B cell (primary cell): Measurements from ENCODE around the gene DHX38. TPM values are rescaled to one million over a fixed set of nuclear protein-coding genes. Genes with fewer than 3 reads are reported as not detected.

Experiments
- ATAC-seq: fragments of 200-7000 bp; cut with Tn5 transposase; one replicate; pipeline ENCODE4 v1.10.0; 2021; ENCODE audit warnings: low read depth, mild to moderate bottlenecking, moderate number of reproducible peaks, moderate library complexity
- CTCF ChIA-PET: fragments of 350-600 bp; sonication (Branson Sonifier 250); formaldehyde crosslinking; loops from one replicate; lab custom pipeline; 2021; ENCODE audit warnings: antibody characterized with exemption, inconsistent platforms; lab: Charles Lee
- POLR2A ChIA-PET: fragments of 350-600 bp; sonication (Branson Sonifier 250); formaldehyde crosslinking; loops from one replicate; lab custom pipeline; 2021; ENCODE audit warnings: antibody characterized with exemption; lab: Charles Lee
- DNase-seq: peaks from one replicate; pipeline ENCODE4 v3.0.0; 2013
- H2AFZ ChIP-seq: 2 replicates; pipeline ENCODE4 v1.6.1; 2012; ENCODE audit warnings: mild to moderate bottlenecking, low read depth, low read length; ENCODE audit not compliant: insufficient read depth, poor library complexity, severe bottlenecking
- H3K27ac ChIP-seq, 2 donors: 1 replicate in 1 of 2; 2 replicates in 1 of 2; pipeline ENCODE4 v1.5.1; 2012 to 2013; ENCODE audit warnings: low read length in 2 of 2, mild to moderate bottlenecking in 2 of 2, moderate library complexity in 1 of 2
- H3K27me3 ChIP-seq, 4 experiments: fragments of 200-600 bp in 1 of 4; sonication (generic) in 1 of 4; replicated peaks in 1 of 4; 1 replicate in 2 of 4; 2 replicates in 2 of 4; pipeline versions ENCODE4 v1.6.1 to v1.7.0; 2013 to 2016; ENCODE audit warnings: low read length in 3 of 4, mild to moderate bottlenecking in 2 of 4, mixed read lengths in 1 of 4, moderate library complexity in 1 of 4; ENCODE audit not compliant: insufficient read depth in 4 of 4, control insufficient read depth in 3 of 4; ENCODE audit errors: control extremely low read depth in 1 of 4
- H3K36me3 ChIP-seq, 2 experiments: replicated peaks in 1 of 2; 1 replicate in 1 of 2; 2 replicates in 1 of 2; pipeline versions ENCODE4 v1.6.1 to v1.7.1; 2013; ENCODE audit warnings: low read length in 1 of 2; ENCODE audit not compliant: insufficient read depth in 2 of 2, control insufficient read depth in 1 of 2; ENCODE audit errors: control extremely low read depth in 1 of 2, extremely low read depth in 1 of 2
- H3K4me1 ChIP-seq, 2 donors: fragments of 200-600 bp in 1 of 2; sonication (generic) in 1 of 2; 1 replicate in 1 of 2; 2 replicates in 1 of 2; pipeline versions ENCODE4 v1.5.1 to v1.6.1; 2013 to 2017; ENCODE audit warnings: low read length in 2 of 2; ENCODE audit not compliant: control insufficient read depth in 2 of 2, insufficient read depth in 2 of 2
- H3K4me2 ChIP-seq: replicated peaks from 2 replicates; pipeline ENCODE3; 2012; ENCODE audit warnings: mild to moderate bottlenecking, low read depth, low read length; ENCODE audit not compliant: poor library complexity, severe bottlenecking
- H3K4me3 ChIP-seq, 5 experiments: fragments of 200-600 bp in 1 of 5; sonication (generic) in 1 of 5; 1 replicate in 3 of 5; 2 replicates in 2 of 5; pipeline versions ENCODE4 v1.5.1 to v1.7.0; 2011 to 2016; ENCODE audit warnings: low read length in 4 of 5, mild to moderate bottlenecking in 4 of 5, low read depth in 2 of 5, control low read depth in 1 of 5, moderate library complexity in 1 of 5; ENCODE audit not compliant: insufficient read depth in 1 of 5; ENCODE audit errors: control extremely low read depth in 1 of 5, extremely low read depth in 1 of 5
- H3K79me2 ChIP-seq: fragments of 200-600 bp; sonication (generic); one replicate; pipeline ENCODE4 v1.6.0; 2016; ENCODE audit warnings: low read length; ENCODE audit not compliant: control insufficient read depth, insufficient read depth
- H3K9ac ChIP-seq: fragments of 200-600 bp; sonication (generic); 2 replicates; pipeline ENCODE4 v1.6.1; 2017; ENCODE audit warnings: mild to moderate bottlenecking, low read length, moderate library complexity
- H3K9me3 ChIP-seq, 3 donors: one replicate each; pipeline versions ENCODE4 v1.6.1 to v1.7.1; 2013; ENCODE audit warnings: low read length in 2 of 3; ENCODE audit not compliant: control insufficient read depth in 2 of 3, insufficient read depth in 1 of 3; ENCODE audit errors: control extremely low read depth in 1 of 3
- H4K20me1 ChIP-seq: 2 replicates; pipeline ENCODE4 v1.6.0; 2012; ENCODE audit warnings: mild to moderate bottlenecking, low read length; ENCODE audit not compliant: insufficient read depth, control insufficient read depth, poor library complexity, severe bottlenecking
- H3K27ac Mint-ChIP-seq: one replicate; pipeline ENCODE4 v1.8.0; 2021; ENCODE audit warnings: mixed read lengths
- H3K27me3 Mint-ChIP-seq: one replicate; pipeline ENCODE4 v1.8.0; 2021; ENCODE audit warnings: mixed read lengths
- H3K4me1 Mint-ChIP-seq: one replicate; pipeline ENCODE4 v1.8.0; 2021; ENCODE audit warnings: mixed read lengths
- H3K4me3 Mint-ChIP-seq: one replicate; pipeline ENCODE4 v1.8.0; 2021; ENCODE audit warnings: mixed read lengths
- H3K9me3 Mint-ChIP-seq: one replicate; pipeline ENCODE4 v1.8.0; 2022; ENCODE audit warnings: mixed read lengths; ENCODE audit not compliant: insufficient read depth
- CTCF ChIP-seq: fragments of 200-600 bp; IDR thresholded peaks from one replicate; pipeline ENCODE4 v1.8.0; 2022; ENCODE audit warnings: antibody characterized with exemption, mild to moderate bottlenecking
- EZH2 ChIP-seq: IDR thresholded peaks from 2 replicates; pipeline ENCODE4 v1.6.1; 2012; ENCODE audit warnings: borderline replicate concordance, low read depth, mild to moderate bottlenecking, moderate library complexity, low read length; ENCODE audit not compliant: insufficient read depth, poor library complexity, severe bottlenecking
- WGBS: methylation state at CpG from one replicate; pipeline ENCODE4 v1.1.5; 2013; ENCODE audit warnings: missing lambda C conversion rate; ENCODE audit not compliant: insufficient coverage; 5-methylcytosine and 5-hydroxymethylcytosine counted together
- intact Hi-C: fragments of 100-400 bp; cut with micrococcal nuclease; formaldehyde crosslinking; loops from one replicate; pipeline ENCODE4 v1.10.0; 2022
- polyA plus RNA-seq: library from polyadenylated mRNA; depleted of rRNA; stranded (reverse); fragments of >200 nt; gene quantifications from 2 replicates; pipeline ENCODE4 v1.2.3, GENCODE V29; 2012
- total RNA-seq, 2 donors: library from RNA; stranded (reverse); fragments of 120-200 nt in 1 of 2; gene quantifications; 1 replicate in 1 of 2; 2 replicates in 1 of 2; pipeline versions ENCODE4 v1.2.3 to v1.2.4, GENCODE V29; 2013 to 2022

Gene DHX38
- total and polyA plus RNA-seq, 2 donors (not counting 1 experiment from before 2014, with no cell fraction given) = 98.2 to 114 TPM

- DNase-seq (no peak), ATAC-seq (no peak)
- H3K36me3 ChIP-seq = peaks cover 0 to 41% of the 10 kb centered on the region in 2 experiments
- CTCF ChIA-PET = no interaction called here
- intact Hi-C loops = no loop called here
- H3K4me3 Mint-ChIP-seq = no peak overlapping the region
- no peaks in the 10 kb centered on the region for H3K27me3 Mint-ChIP-seq
- H3K4me1 Mint-ChIP-seq = no peaks in the 10 kb centered on the region
- no peaks in the 10 kb centered on the region for H3K79me2 ChIP-seq
- no peak overlapping the region for H3K27ac Mint-ChIP-seq
- peaks cover 6% of the 10 kb centered on the region for H3K9me3 Mint-ChIP-seq
- POLR2A ChIA-PET = no interaction called here
- H3K27ac ChIP-seq = no peak overlapping the region
- no peak overlapping the region for H3K9ac ChIP-seq
- H3K4me1 ChIP-seq = no peaks in the 10 kb centered on the region
- H3K4me2 ChIP-seq = no peak overlapping the region
- no peaks in the 10 kb centered on the region for H3K27me3 ChIP-seq
- H3K9me3 ChIP-seq = no peaks in the 10 kb centered on the region
- H3K4me3 ChIP-seq = no peak overlapping the region
- H4K20me1 ChIP-seq = no peaks in the 10 kb centered on the region
- TF ChIP-seq CTCF (no peak), EZH2 (no peak)
- no peak overlapping the region for H2AFZ ChIP-seq
These were observed 19.9 kb downstream of the DHX38 start for GRCh38 chr16:72113616-72113945.

- Histone ChIP-seq H3K4me1 (peaks cover 0 to 4% of the 10 kb centered on the region in 2 donors), H3K9me3 (no peaks in the 10 kb centered on the region), H3K4me2 (no peak overlapping the region), H3K36me3 (no peaks in the 10 kb centered on the region), H3K4me3 (no peak overlapping the region), H3K9ac (no peak overlapping the region), H3K27ac (no peak overlapping the region), H2AFZ (no peak overlapping the region), H3K27me3 (no peaks in the 10 kb centered on the region), H3K79me2 (no peaks in the 10 kb centered on the region), H4K20me1 (no peaks in the 10 kb centered on the region)
- Mint-ChIP-seq H3K27me3 (no peaks in the 10 kb centered on the region), H3K4me3 (no peak overlapping the region), H3K9me3 (peaks cover 2% of the 10 kb centered on the region), H3K4me1 (no peaks in the 10 kb centered on the region), H3K27ac (no peak overlapping the region)
- 95% methylated on average over 5 of the region's 5 CpGs for WGBS
- ATAC-seq (no peak), DNase-seq (no peak)
- TF ChIP-seq CTCF (no peak), EZH2 (no peak)
- ChIA-PET POLR2A (no interaction called here), CTCF (no interaction called here)
- intact Hi-C loops = no loop called here
These were observed 26.4 kb downstream of the DHX38 start for GRCh38 chr16:72120026-72120425.
